ENCODE measurements around the gene APBB2.

Gene APBB2

DNA sequence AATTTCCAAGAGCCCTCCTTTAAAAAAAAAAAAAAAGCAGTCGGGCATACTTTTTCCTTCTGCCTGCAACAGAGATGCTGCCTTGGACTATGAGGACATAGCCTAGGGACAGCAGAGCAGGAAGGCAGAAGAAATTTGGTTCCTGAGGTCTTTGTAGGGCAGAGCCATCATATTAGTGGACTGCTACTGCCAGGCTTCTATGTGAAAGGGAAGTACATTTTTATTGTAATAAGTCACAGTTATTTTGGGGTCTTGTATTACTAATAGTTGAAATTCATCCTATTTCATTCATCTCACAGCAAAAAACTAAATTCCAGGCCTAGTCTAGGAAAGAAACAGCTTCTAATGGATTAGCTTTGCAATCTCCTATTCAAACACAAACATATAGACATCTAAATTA, 253.4 kb downstream of the APBB2 start:
- DNase-seq = no peak

DNA sequence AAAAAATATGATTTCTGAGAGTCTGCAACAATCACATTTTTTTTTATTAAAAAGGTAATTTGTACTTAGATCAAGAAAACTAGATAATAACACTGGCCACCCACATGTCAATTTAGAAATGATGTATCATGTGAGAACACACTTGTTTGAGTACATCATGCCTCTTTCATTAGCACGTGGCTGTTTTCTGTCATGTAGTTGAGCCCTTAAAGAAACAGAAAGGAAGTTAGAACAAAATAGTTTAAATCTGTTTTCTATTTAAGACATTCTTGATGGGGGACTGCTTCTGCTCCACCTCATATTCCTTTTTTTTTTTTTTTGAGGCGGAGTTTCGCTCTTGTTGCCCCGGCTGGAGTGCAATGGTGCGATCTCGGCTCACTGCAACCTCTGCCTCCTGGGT, 257.1 kb downstream of the APBB2 start:
- DNase-seq = no peak

DNA sequence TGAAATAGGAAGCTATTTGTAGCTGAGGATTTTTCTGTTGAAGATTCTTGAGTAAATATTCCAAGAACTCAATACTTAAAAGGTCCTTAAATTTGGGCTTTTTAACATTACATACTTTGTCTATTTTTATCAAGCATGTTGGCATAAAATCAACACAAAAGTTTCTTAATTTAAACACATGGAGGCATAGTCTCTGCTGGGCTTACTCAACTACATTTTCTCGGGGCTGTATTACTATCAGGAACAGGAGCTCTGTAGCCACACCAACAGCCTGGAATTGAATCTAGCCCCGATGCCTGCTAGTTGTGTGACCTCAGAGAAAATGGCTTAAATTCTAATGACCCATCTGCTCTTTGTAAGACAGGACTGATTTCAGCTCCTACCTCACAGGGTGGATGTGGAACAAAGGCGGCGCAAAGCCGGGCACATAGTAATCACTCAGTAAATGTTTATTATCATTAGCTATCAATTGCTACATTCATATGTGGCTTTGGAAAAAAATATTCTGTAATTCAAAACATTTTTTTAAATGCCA, 257.6 kb downstream of the APBB2 start:
- DNase-seq = no peak

DNA sequence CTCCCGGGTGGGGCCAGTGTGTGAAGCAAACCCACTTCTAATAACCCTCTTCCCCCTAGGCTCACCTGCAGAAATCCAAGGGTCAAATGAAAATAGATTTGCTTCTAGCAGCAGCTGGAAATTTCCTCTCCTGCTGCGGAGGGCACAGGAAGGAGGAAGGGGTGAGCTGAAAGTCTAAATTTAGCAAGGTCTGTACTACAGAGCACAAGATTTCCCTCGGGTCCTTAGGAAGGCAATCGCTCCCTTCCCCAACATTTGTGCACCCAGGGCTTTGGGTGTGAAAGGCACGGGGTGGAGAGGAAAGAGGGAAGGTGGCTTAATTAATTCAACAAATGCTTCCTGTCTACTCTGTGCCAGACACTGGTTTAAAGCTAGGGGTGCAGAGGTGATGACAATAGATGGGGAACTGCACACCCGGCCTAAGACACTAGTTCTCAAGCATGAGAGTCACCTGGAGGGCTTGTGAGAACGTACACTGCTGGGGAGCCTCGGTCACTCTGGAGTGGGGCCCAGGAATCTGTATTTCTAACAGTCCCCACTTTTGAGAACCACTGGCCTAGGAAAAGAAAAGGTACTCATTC, 260.2 kb downstream of the APBB2 start:
- no peak for DNase-seq

DNA sequence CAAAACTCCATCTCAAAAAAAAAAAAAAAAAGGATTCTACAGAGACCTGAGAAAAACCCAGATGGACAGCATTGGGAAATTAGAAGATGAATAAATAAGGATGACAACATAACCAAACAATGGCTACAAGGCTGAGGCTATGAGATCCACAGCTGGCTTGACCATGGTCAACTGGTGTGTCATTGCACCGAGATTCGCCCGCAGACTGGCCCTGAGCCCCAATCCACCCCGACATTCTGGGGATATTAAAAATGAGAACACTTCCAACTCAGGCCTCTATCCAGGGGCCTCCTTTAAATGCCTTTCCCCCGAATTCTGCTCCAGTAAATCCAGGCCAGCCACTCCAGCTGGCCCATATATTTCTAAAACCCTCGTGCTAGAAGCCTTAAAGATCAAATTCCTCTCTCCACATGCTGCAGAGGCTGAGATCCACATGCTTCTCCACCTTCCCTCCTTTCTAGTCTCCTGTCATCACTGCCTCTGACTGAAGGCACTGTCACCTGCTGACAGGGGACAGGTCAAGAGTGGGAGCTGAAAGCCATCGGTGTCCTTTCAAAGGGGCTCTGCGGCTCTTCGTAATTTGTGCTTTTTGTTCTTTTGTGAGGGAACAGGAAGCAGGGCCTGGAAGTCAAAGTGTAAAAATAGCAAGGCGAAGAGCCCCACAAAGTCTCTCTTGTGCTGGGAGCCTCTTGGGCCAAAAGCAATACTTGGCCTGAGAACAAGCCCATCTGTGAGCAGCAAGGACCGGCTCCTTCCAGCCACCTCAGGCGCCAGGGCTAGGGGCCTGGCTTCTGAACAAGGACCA, 260.9 kb downstream of the APBB2 start:
- no peak for DNase-seq

DNA sequence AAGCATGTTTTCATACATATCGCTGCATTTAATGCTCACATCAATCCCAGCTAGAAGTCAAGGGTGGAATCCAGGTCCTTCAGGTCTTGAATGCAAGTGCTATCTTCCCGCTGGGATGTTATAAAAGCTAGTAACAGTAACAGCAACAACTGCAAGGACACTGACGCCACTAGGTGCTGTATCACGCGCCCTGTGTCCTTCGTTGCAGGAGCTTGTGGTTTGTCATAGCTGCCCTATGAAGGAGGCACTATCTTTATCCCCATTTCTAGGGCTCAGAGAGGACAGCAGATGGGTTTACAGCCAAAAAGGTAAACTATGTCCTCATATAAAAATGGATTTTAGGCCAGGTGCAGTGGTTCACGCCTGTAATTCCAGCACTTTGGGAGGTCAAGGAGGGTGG, 261.7 kb downstream of the APBB2 start:
- DNase-seq = no peak

DNA sequence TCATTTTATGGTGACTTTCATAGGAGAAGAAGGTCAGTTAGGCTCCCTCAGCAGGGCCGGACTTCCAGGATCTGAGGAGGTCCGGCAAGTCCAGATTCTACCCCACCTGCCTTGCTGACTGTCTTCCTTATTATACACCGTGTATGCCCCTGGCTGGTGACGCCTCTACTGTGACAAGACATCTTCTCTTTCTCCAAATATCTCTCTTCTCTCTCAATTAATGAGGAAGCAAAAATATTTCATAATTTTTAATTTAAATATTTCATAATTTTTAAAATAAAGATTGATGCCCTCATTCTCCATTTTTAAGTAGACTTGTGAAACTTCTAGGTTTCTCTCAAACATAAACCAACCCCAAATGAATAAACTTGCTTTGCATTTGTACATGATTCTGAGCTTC, 262.1 kb downstream of the APBB2 start:
- no peak for DNase-seq

DNA sequence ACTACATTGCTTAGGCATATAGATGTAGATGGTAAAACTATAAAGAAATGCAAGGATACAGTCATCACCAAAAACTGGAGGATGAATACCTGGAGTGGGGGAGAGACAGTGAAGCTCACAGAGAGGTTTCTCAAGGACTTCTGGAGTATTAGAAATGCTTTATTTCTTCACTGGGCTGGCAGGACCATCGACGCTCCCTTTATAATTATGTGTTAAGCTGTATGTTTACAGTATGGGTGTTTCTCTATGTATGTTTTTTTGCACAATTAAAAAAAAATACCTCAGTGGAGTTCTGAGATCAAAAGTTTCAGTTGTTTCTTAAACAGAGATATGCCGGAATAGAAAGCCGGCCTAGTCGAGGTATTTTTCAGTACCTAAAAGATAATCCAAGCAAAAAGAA, 263.3 kb downstream of the APBB2 start:
- DNase-seq = no peak

DNA sequence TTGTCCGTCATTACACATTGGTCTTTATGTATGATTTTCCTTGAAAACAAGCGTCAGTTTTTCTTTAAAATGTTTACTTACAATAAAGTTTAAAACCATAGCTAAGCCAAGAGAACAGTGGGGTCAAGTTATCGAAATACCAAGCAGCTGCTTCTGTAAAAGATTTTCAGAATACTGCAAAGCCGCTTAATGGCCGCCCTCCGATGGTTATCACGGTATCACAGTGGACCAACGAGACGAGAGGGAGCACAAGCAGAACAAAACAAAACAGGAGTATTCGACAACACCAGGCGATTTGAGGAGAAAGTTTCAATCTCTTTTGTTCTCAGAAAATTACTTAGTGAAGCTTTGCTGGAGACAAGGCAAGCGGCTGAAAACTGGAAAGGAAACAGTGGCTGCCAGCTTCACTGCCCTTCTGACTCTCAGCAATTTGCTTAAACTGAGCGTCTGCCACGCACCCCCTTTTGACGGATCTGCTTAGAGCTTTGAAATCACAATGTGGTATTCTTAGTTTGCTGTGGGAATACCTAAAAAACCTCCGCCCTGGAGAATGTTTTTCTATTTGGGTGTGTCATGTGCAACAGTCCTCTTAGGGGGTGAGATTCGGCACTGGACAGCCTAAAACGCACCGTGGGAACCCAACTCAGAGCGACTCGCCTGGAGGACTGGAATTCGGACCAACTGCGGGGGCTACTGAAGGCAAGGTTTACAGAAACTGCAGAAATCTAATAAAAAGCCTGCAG, 264.8 kb downstream of the APBB2 start:
- no peak for DNase-seq

DNA sequence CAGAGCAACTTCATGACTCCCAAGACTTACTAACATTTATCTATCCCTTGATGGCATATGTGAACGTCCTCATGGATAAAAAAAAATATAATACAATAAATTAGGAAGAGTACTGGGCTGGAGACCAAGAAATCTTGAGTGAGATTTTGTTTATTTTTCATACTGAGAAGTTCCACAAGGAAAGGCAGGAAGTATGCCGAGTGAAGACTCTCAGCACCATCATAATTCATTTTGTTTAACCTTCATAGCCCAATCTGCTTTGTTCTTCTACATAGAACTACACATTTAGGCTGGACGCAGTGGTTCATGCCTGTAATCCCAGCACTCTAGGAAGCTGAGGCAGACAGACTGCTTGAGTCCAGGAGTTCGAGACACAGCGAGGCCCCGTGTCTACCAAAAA, 266.3 kb downstream of the APBB2 start:
- no peak for DNase-seq

DNA sequence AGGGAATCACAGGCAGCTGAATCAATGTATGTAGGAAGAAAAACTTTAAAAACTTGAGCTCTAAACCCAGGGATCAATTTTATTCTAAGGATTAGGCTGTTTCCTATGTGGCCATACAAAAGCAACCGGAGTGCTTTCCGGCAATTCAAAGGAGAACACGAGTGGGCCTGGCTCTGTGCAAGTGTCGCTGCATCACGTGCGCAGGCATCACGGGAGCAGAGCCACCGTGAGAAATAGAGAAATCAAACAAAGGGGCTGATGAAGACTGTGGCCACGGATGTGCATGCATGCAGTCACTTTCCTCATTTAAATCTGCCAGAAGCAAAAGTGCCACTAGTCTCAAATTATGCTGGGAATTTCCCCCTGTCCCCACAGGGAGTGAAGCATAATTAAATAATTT, 267.7 kb downstream of the APBB2 start:
- no peak for DNase-seq

DNA sequence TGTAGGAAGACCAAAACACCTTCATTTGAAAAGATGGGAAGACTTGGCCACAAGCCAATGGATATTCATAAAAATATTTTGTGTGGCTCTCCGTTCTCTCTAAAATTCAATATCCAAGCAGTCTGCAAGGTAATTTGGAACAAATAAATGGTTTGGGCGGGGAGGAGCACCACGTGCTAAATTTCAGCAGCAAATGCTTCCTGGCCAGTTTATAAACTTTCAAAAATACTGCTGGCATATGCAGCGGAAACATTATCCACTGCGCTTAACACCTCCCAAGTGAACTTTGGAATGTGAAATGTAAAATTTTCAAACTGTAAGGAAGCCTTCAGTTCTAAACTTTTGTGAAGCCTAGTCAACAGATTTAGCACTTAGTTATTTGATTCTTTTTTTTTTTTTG, 273.6 kb downstream of the APBB2 start:
- no peak for DNase-seq

DNA sequence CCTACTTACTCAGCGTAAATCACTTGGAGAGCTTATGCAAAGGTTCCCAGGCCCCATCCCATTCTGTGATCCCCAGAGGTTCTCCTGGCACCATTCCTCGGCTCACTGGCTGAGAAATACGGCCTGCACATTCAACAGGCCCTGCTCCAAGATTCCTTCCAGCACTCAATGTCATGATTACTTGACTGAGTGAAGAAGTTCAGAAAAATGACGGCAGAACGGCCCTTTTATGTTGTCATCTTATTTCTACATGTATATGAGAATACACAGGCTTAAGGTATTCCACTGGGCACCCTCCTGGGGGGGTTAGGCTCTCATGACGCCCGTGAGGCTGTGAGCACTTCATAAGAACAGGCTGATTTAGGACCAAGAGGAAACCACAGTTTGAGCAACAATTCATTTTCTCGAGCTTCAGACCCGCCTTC, 274.0 kb downstream of the APBB2 start:
- no peak for DNase-seq

DNA sequence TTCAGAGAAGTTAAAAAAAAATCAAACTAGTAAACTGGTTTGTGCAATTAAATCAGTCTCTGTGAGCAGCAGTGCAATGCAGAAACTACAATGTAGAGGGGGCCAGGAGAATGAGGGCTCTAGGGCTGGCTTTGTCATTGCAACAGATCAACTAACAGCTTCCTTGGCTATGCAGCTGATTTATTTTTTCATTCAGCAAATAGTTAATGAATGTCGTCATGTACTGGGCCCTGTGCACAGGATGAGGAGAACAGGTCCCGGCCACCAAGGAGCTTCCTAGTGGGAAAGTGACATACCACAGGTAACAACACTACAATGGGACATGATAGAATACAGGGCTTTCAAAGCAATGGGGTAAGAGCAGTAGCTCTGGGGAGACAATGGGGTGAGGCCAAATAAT, 274.5 kb downstream of the APBB2 start:
- DNase-seq = no peak

DNA sequence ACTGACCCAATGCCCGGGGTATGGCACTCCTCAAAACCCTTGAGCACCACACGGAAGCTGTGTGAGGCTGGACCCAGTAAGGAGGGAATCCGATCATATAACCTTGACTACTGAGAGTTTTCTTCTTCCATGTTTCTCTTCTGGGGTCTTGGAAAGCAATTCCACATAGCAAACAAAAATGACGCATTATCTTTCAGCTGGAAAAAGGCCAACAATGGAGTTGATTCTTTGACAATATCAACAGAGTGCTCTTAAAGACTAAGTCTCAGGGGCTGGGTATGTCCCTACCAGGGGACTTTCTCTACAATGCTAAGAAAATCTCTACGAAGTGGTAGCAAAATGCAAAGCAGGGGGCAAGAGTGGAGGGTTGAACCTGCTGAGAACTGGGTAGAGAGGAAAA, 276.0 kb downstream of the APBB2 start:
- DNase-seq = no peak

DNA sequence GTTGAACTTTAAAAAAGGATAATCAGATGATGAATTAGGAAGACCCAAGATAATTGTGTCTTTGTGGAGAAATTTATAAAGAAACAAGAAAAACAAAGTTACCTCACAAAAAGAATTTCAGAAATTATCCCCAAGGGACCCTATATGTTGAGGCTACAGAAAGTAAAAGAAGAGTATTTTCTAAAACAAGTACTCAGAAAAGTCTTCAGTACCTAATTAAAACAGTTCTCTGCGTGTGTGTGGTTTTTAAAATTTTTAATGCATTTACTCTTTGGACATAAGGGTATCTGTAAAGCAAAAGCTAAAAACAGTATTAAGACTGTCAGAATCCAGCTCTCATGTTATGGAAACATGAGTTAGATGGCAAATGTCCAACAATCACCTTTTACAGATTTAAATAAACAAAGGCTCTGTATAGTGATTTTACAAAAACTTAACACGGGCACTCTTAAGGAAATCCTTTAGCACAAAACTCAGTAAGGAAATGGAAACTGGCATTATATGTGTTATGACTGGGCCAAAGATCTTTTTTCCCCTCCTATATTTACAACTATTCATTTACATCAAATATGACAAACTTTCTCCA, 277.1 kb downstream of the APBB2 start:
- DNase-seq = no peak

DNA sequence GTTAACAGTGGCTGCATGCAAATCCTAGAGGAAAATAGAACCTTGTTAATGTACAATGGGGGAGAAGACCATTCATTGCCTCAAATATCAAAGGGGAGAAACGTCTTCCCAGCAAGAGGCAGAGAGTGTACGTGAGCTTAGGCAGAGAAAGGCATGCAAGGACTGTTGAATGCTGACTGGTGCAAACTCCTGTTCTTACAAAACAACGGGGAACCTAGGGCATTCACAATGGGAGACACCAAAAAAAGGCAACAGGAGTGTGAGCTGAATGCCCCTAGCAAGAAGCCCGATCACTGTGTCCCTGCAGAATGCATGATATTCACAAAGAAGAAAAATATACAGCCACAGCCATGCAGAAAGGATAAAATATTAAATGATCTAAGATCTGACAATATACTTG, 279.7 kb downstream of the APBB2 start:
- DNase-seq = no peak

DNA sequence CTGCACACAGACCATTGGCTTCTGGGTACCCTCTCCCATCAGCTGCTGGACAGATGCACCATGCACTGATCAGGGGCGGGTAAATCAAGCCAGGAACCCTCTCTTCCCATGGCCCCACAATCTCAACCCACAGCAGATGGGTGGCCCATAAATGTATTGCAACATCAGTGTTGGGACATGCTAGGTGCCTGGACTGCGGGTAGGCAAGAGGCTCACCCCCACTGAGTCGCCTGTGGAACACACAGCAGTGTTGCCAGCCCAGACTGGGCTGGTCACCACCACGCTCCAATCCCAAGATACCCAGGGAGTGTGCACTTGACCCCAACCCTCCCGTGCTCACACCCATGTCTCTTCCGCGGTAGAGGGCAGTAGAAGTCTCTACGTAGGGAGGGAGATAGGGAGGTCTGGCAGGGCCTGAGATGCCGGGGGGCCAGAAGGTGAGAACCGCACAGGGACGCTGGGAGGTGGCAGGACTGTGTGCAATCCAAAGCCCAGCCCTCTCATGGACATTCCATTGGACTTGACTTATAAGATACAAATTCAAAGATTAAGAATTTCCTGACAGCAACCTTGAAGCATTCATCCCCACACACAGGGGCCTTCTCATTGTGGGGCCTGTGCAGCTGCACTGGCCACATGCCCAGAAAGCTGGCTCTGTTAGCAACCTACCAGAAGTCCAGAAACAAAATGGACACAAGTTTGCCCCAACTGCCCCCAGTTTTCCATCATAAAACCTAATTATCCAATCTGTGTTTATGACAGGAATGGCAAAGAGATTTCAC, 280.9 kb downstream of the APBB2 start:
- no peak for DNase-seq

DNA sequence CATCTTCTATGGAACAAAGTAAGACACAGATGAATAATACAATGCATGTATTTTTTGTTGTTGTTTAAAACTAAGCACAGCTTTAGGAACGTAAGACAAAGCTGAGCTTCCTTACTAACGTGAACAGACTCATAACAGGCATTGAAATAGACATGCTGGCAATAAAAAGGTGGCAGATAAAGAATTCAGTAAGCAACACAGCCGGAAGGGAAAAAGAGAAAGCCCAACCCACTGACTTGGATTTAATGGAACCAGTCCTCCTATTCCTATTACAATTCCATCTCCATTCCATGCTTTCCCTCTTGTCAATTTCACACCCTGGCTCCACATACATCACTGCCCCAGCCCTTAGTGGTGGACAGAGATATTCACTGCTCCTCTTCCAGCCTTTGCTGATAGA, 282.5 kb downstream of the APBB2 start:
- no peak for DNase-seq

DNA sequence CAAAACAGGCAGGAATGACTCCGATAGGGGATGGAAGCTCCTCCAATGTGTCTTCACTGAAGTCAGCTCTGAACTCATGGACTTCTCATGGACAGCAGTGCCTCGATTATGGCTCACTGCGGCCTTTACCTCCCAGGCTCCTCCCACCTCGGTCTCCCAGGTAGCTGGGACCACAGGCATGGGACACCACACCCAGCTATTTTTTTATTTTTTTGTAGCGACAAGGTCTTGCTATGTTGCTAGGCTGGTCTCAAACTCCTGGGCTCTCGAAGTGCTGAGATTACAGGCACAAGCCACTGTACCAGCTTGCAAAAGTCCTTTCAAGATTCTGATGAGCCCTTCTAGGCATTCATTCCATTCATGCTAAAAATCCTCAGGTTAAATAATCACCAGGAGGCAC, 283.1 kb downstream of the APBB2 start:
- DNase-seq = no peak

DNA sequence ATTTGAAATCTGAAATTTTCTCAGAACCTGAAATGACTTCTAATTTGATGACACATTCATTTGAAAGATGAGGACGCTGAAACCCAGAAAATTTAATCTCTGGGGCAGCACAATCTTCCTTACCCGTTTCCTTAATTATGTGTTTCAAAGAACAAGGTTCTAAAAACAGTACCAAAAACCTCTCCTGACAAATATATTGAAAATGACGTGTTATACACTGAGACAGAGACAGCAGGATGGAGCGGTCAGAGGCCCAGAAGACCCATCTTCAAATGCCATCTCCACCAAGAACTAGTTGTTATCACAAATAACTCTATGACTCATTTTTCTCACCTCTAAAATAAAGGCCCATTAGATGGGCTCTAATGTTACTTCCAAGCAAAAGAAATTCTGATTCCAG, 287.3 kb downstream of the APBB2 start:
- no peak for DNase-seq

DNA sequence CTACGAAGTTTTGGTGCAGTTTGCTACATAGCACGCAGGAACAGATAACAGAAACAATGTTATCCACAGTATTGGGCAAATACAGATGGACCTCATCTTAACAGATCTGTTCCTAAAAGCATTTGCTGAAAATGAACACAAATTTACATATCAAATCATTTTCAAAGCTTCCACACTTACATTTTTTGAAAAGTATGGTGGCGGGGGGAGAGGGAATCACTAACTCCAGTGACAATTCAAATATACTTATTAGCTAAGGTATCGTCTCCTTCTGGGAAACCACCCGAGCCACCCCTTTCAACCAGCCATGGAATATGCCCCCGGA, 289.6 kb downstream of the APBB2 start:
- no peak for DNase-seq

Data from NCI-H774 (cell line).